Measurements from ENCODE around the gene PDE6B. TPM values are rescaled to one million over a fixed set of nuclear protein-coding genes. Genes with fewer than 3 reads are reported as not detected.

Gene PDE6B
- total RNA-seq, 1 donor from 2014 or later, result 1.5 TPM

- DNase-seq (ENCODE audit: extremely low read depth, low read depth, low spot score), result no peak
Measured at GRCh38 chr4:654871-655463, 29.6 kb downstream of the PDE6B start.

GRCh38 chr4:655464-656151, 30.2 kb downstream of the PDE6B start:
- no peak for DNase-seq (ENCODE audit: extremely low read depth, low read depth, low spot score)

DNA sequence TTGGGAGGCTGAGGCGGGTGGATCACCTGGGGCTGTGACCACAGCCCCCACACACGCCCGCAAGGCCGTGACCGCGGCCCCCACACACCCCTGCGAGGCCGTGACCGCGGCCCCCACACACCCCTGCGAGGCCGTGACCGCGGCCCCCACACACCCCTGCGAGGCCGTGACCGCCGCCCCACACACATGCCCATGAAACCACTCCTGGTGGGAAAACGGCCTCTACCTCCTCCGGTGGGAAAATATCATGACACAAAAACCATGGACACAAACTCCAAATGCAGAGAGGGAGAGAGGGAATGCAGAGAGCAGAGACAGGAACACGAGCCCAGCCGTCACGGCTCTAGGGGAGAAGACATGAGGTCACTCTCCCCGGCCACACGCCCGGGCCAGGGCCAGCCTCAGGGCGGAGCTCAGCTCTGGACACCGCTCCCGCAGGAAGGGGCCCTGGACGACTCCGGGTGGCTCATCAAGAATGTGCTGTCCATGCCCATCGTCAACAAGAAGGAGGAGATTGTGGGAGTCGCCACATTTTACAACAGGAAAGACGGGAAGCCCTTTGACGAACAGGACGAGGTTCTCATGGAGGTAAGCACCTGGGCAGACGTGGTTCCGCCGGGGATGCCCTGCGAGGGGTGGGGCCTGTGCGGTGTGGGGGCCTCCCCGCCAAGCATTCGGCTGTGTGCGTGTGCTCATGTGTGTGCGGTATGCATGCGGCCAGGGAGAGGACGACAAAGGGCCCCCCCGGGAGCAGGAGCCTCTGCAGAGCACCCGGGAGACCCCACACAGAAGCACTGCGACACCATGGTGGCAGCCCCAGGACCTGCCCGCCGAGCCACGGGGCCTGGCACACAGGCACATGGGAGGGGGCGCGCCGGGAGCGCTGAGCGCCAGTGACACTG, 31.3 kb downstream of the PDE6B start:
- no peak for DNase-seq (ENCODE audit: extremely low read depth, low read depth, low spot score)

DNA sequence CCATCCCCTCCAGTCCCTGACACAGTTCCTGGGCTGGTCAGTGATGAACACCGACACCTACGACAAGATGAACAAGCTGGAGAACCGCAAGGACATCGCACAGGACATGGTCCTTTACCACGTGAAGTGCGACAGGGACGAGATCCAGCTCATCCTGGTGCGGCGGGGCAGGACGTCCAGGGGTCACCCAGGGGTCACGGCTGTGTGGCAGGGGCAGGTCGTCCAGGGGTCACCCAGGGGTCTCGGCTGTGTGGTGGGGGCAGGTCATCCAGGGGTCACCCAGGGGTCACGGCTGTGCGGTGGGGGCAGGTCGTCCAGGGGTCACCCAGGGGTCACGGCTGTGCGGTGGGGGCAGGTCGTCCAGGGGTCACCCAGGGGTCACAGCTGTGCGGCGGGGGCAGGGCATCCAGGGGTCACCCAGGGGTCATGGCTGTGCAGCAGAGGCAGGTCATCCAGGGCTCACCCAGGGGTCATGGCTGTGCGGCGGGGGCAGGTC, 32.0 kb downstream of the PDE6B start:
- no peak for DNase-seq (ENCODE audit: extremely low read depth, low read depth, low spot score)

GRCh38 chr4:657834-658667, 32.7 kb downstream of the PDE6B start:
- no peak for DNase-seq (ENCODE audit: extremely low read depth, low read depth, low spot score)

DNA sequence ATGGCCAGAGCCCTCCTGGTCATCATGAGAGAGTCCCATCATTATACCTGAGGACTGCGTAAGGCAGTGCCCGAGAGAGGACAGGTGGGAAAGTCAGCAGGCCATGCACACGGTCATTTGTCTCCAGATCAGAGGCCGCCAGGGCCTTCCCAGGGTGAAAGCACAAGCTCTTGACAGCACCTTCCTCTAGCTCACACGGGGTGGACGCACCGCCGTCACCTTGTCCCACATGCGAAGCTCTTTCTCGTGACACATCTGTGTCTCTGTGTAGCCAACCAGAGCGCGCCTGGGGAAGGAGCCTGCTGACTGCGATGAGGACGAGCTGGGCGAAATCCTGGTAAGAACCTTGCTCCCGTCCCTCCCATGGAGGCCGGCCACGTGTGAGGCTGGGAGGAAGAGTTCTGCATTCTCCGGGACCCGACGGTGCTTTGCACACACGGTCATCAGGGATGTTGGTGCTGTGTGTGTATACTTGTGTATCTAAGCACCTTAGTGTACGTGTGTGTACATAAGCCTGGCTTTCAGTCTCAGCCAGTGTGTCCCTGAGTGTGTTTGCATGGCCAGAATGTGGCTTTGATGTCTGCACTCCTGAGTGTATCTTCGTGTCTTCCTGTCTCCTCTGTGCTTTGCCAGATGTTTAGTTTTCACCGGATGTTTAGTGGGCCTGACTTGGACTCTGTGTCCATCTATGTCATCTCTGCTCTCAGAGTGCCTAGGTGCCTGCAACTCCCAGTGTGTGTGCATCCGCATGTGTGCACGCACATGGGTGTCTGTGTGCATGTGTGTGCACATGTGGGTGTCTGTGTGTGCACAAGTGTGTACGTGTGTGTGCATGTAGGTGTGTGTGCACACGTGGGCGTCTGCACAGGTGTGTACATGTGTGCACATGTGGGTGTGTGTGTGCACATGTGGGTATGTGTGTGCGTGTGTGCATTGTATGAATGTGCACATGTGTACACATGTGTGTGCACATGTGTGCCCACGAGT, 33.6 kb downstream of the PDE6B start:
- DNase-seq (ENCODE audit: extremely low read depth, low read depth, low spot score), result no peak

GRCh38 chr4:659851-660250, 34.5 kb downstream of the PDE6B start:
- DNase-seq (ENCODE audit: extremely low read depth, low read depth, low spot score), result no peak

DNA sequence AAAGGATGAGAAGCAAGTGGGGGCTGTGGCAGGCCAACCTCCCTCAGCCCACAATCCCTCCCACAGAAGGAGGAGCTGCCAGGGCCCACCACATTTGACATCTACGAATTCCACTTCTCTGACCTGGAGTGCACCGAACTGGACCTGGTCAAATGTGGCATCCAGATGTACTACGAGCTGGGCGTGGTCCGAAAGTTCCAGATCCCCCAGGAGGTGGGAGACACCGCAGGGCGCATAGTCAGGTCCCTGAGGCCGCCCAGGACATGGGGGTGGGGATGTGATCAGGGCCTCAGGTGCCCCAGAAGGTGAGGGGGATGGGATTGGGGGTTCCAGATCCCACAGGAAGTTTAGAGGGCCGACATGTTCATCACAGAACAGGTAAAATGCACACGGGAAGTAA, 35.0 kb downstream of the PDE6B start:
- DNase-seq (ENCODE audit: extremely low read depth, low read depth, low spot score), result no peak

- DNase-seq (ENCODE audit: extremely low read depth, low read depth, low spot score), result no peak
Measured at GRCh38 chr4:661231-661630, 35.9 kb downstream of the PDE6B start.

GRCh38 chr4:661881-662761, 36.7 kb downstream of the PDE6B start:
- no peak for DNase-seq (ENCODE audit: extremely low read depth, low read depth, low spot score)

GRCh38 chr4:663046-663437, 37.7 kb downstream of the PDE6B start:
- no peak for DNase-seq (ENCODE audit: extremely low read depth, low read depth, low spot score)

GRCh38 chr4:663438-664428, 38.4 kb downstream of the PDE6B start:
- DNase-seq (ENCODE audit: extremely low read depth, low read depth, low spot score), result no peak

- DNase-seq (ENCODE audit: extremely low read depth, low read depth, low spot score), result no peak
Measured at GRCh38 chr4:664713-665231, 39.4 kb downstream of the PDE6B start.

GRCh38 chr4:665381-665750, 40.0 kb downstream of the PDE6B start:
- no peak for DNase-seq (ENCODE audit: extremely low read depth, low read depth, low spot score)

- DNase-seq (ENCODE audit: extremely low read depth, low read depth, low spot score), result no peak
Measured at GRCh38 chr4:665751-666435, 40.5 kb downstream of the PDE6B start.

GRCh38 chr4:666436-666810, 41.0 kb downstream of the PDE6B start:
- no peak for DNase-seq (ENCODE audit: extremely low read depth, low read depth, low spot score)
